ENCODE data around the gene DCST2. TPM values are rescaled to one million over a fixed set of nuclear protein-coding genes. Genes with fewer than 3 reads are reported as not detected.

The DCST2 gene
- total and polyA plus RNA-seq, 2 of the 8 experiments (the other 6 are each of a cell fraction or from before 2014, with no cell fraction given): 0.43 to 2.1 TPM

- TF ChIP-seq CHD7 (IDR thresholded peaks at IDR 0.05; ENCODE audit: insufficient replicate concordance, low read length) (no peak), PHF8 (conservative IDR thresholded peaks at IDR 0.05; ENCODE audit: low read depth, low read length) (no peak), GTF2F1 (IDR thresholded peaks at IDR 0.05; ENCODE audit: borderline replicate concordance, low read depth, low read length) (no peak), RAD21 (IDR thresholded peaks at IDR 0.05 in 1 of 2, conservative IDR thresholded peaks at IDR 0.05 in 1 of 2; ENCODE audit: low read depth in 2 of 2, low read length in 2 of 2) (no peak), KDM5A (IDR thresholded peaks at IDR 0.05; ENCODE audit: low read length) (no peak), RFX5 (IDR thresholded peaks at IDR 0.05; ENCODE audit: borderline replicate concordance, low read depth, low read length) (no peak), CBX8 (IDR thresholded peaks at IDR 0.05; ENCODE audit: borderline replicate concordance, low read depth, low read length) (no peak), TBP (IDR thresholded peaks at IDR 0.05; ENCODE audit: low read depth, low read length) (no peak), CTBP2 (IDR thresholded peaks at IDR 0.05; ENCODE audit: borderline replicate concordance, insufficient read depth, insufficient read length, low read length) (no peak), BRCA1 (IDR thresholded peaks at IDR 0.05; ENCODE audit: low read depth, low read length) (no peak), KDM1A (IDR thresholded peaks at IDR 0.05; ENCODE audit: borderline replicate concordance, low read length) (no peak)
These were observed 26.2 kb downstream of the DCST2 start (continued) for GRCh38 chr1:155007251-155007828.

Measured in H1 (cell line).